GM12878 (cell line): Measurements from ENCODE around the gene CSNK1G1. TPM values are rescaled to one million over a fixed set of nuclear protein-coding genes. Genes with fewer than 3 reads are reported as not detected.

Experiments
- ATAC-seq: fragments of 200-7000 bp; cut with Tn5 transposase; 3 replicates; pipeline ENCODE4 v1.9.1; 2020; ENCODE audit warnings: mild to moderate bottlenecking, moderate library complexity
- BruUV-seq: library from RNA; stranded (reverse); fragments of 400-500 nt; replicated peaks from 2 replicates; lab custom pipeline; 2021; lab: Mats Ljungman, UMichigan
- CTCF ChIA-PET: fragments of 300-600 bp; sonication (Branson Sonifier 250); formaldehyde crosslinking; extraction: SDS; loops from one replicate; lab custom pipeline; 2021; ENCODE audit warnings: inconsistent platforms; lab: Yijun Ruan, JAX
- POLR2A ChIA-PET: fragments of 350-600 bp; formaldehyde crosslinking; extraction: SDS; loops from one replicate; lab custom pipeline; 2021; ENCODE audit warnings: inconsistent platforms; lab: Charles Lee
- RAD21 ChIA-PET: fragments of 300-600 bp; sonication (Branson Sonifier 250); formaldehyde crosslinking; loops from one replicate; lab custom pipeline; 2023; ENCODE audit warnings: antibody characterized with exemption; ENCODE audit not compliant: unreplicated experiment; lab: Charles Lee
- SMC1A ChIA-PET: fragments of 300-600 bp; sonication (Branson Sonifier 250); formaldehyde crosslinking; loops from one replicate; lab custom pipeline; 2023; ENCODE audit not compliant: unreplicated experiment, uncharacterized antibody; lab: Charles Lee
- DNase-seq: peaks from one replicate; pipeline ENCODE4 v3.0.0-alpha.2; 2011; ENCODE audit warnings: low read depth, low spot score
- FAIRE-seq: peaks from 3 replicates; lab custom pipeline; 2011; peaks lifted over from hg19 to GRCh38; lab: Jason Lieb, UNC
- H2AFZ ChIP-seq: 2 replicates; pipeline ENCODE4 v1.6.0; 2011; ENCODE audit warnings: low read depth, low read length, control low read depth; ENCODE audit not compliant: control insufficient read depth
- H3K27ac ChIP-seq: 2 replicates; pipeline ENCODE4 v1.5.1; 2011; ENCODE audit warnings: control low read depth; ENCODE audit not compliant: control insufficient read depth, insufficient read depth
- H3K27me3 ChIP-seq, 2 experiments: replicated peaks in 1 of 2; 2 replicates each; pipeline versions ENCODE4 v1.6.0 to v1.6.1; 2011; ENCODE audit warnings: low read length in 1 of 2; ENCODE audit not compliant: control insufficient read depth in 2 of 2, insufficient read depth in 2 of 2
- H3K36me3 ChIP-seq, 2 experiments: 2 replicates each; pipeline ENCODE4 v1.5.1; 2011; ENCODE audit warnings: low read length in 1 of 2; ENCODE audit not compliant: control insufficient read depth in 2 of 2, insufficient read depth in 2 of 2
- H3K4me1 ChIP-seq: 2 replicates; pipeline ENCODE4 v1.6.1; 2011; ENCODE audit warnings: mild to moderate bottlenecking, low read length, moderate library complexity, mixed read lengths; ENCODE audit not compliant: control insufficient read depth, insufficient read depth
- H3K4me2 ChIP-seq: 2 replicates; pipeline ENCODE4 v1.6.0; 2011; ENCODE audit warnings: control low read depth; ENCODE audit not compliant: control insufficient read depth, insufficient read depth
- H3K4me3 ChIP-seq: fragments of 200-600 bp; sonication (generic); 2 replicates; pipeline ENCODE4 v1.5.1; 2016
- H3K79me2 ChIP-seq: 2 replicates; pipeline ENCODE4 v1.6.0; 2011; ENCODE audit warnings: low read length; ENCODE audit not compliant: control insufficient read depth, insufficient read depth
- H3K9ac ChIP-seq: 2 replicates; pipeline ENCODE4 v1.8.0; 2011; ENCODE audit warnings: low read length, control low read depth, mixed read lengths; ENCODE audit not compliant: control insufficient read depth, insufficient read depth
- H3K9me3 ChIP-seq: replicated peaks from 3 replicates; pipeline ENCODE4 v1.5.1; 2011; ENCODE audit warnings: mild to moderate bottlenecking, low read length; ENCODE audit not compliant: control insufficient read depth, insufficient read depth
- H4K20me1 ChIP-seq: 2 replicates; pipeline ENCODE4 v1.6.0; 2011; ENCODE audit not compliant: control insufficient read depth, insufficient read depth
- BACH1 ChIP-seq: fragments of 450-650 bp; IDR thresholded peaks from 2 replicates; pipeline ENCODE4 v1.6.1; 2017; ENCODE audit warnings: mild to moderate bottlenecking, borderline replicate concordance
- BMI1 ChIP-seq: fragments of 450-650 bp; IDR thresholded peaks from 2 replicates; pipeline ENCODE4 v1.6.1; 2016; ENCODE audit warnings: mild to moderate bottlenecking, moderate library complexity, borderline replicate concordance
- EED ChIP-seq: sonication (generic); IDR thresholded peaks from 2 replicates; pipeline ENCODE4 v1.6.1; 2016; ENCODE audit warnings: antibody characterized with exemption, low read depth
- KLF5 ChIP-seq: fragments of 450-650 bp; IDR thresholded peaks from 2 replicates; pipeline ENCODE4 v1.6.1; 2014; ENCODE audit warnings: mild to moderate bottlenecking; ENCODE audit not compliant: partially characterized antibody
- RELA ChIP-seq: fragments of 450-650 bp; IDR thresholded peaks from 2 replicates; pipeline ENCODE4 v1.8.0; 2014; ENCODE audit warnings: borderline replicate concordance; ENCODE audit not compliant: partially characterized antibody
- TBL1XR1 ChIP-seq: IDR thresholded peaks from 2 replicates; pipeline ENCODE4 v1.6.1; 2012; ENCODE audit warnings: low read depth, low read length, improper control_type of control experiment
- USF1 ChIP-seq: IDR thresholded peaks from 2 replicates; pipeline ENCODE4 v1.6.1; 2011; ENCODE audit warnings: borderline replicate concordance, low read depth, mild to moderate bottlenecking, moderate library complexity, mixed read lengths, low read length; ENCODE audit not compliant: insufficient read depth; ENCODE audit errors: extremely low read length
- WGBS: methylation state at CpG from one replicate; pipeline ENCODE4 v1.1.6; 2016; ENCODE audit warnings: low lambda C conversion rate; ENCODE audit not compliant: insufficient replicate concordance, insufficient coverage; ENCODE audit errors: missing lambda C conversion rate; 5-methylcytosine and 5-hydroxymethylcytosine counted together
- in situ Hi-C: fragments of 300-500 bp; cut with MboI; formaldehyde crosslinking; loops from 9 replicates; pipeline ENCODE4 v1.14.3; 2018; ENCODE audit warnings: mixed read lengths
- intact Hi-C: fragments of 100-400 bp; cut with micrococcal nuclease; formaldehyde crosslinking; loops from one replicate; pipeline ENCODE4 v1.14.2; 2022; ENCODE audit not compliant: unreplicated experiment
- polyA plus RNA-seq, 11 experiments: library from polyadenylated mRNA; depleted of rRNA in 4 of 11; unstranded in 6 of 11; stranded (reverse) in 5 of 11; fragments of >200 nt; fragmentation: Nextera tagmentation in 4 of 11; fragmentation: Illumina TruSeq in 1 of 11; extraction: Ambion mirVana in 4 of 11; extraction: Trizol in 1 of 11; gene quantifications; 1 replicate in 1 of 11; 2 replicates in 10 of 11; pipeline versions ENCODE4 v1.2.1 to v1.2.3, GENCODE V29; 2011 to 2016; ENCODE audit warnings: inconsistent platforms in 2 of 11, missing spikeins in 2 of 11, low read depth in 1 of 11
- total RNA-seq, 4 experiments: library from RNA; depleted of rRNA in 3 of 4; stranded (reverse); fragments of >200 nt in 3 of 4; fragmentation: Illumina TruSeq in 1 of 4; extraction: Trizol in 1 of 4; gene quantifications; 2 replicates each; pipeline versions ENCODE4 v1.2.1 to v1.2.3, GENCODE V29; 2013 to 2021
- TF ChIP-seq, protein P1 (sequence below): fragments of 450-650 bp; IDR thresholded peaks from 2 replicates; pipeline ENCODE4 v1.6.1; 2017; ENCODE audit warnings: mild to moderate bottlenecking, moderate library complexity

The CSNK1G1 gene
- total and polyA plus RNA-seq, 10 of the 15 experiments (the other 5 are each of a cell fraction or from before 2014, with no cell fraction given): 6.1 to 23.4 (median 15.3) TPM

- no peak for ATAC-seq
- Histone ChIP-seq H3K9me3 (no peaks in the 10 kb centered on the region; the same call in 2 of the 3 replicates), H3K36me3 (no peaks in the 10 kb centered on the region), H3K27ac (no peak overlapping the region), H3K9ac (no peak overlapping the region), H3K79me2 (peaks cover 35% of the 10 kb centered on the region), H3K27me3 (no peaks in the 10 kb centered on the region), H3K4me3 (no peak overlapping the region), H3K4me1 (0 out of 2 replicates have a peak, but pooled peaks cover 3% of the 10 kb centered on the region), H4K20me1 (no peaks in the 10 kb centered on the region), H3K4me2 (no peak overlapping the region), H2AFZ (no peak overlapping the region)
- ChIA-PET SMC1A (no interaction called here), CTCF (no interaction called here), RAD21 (interaction anchor here (0.7 kb wide), 1 partner anchor 1256 kb away, joined by 4 read pairs; no protein-coding TSS in a partner anchor), POLR2A (interaction anchor here (0.7 kb wide), 1 partner anchor 202 kb away, joined by 4 read pairs; no protein-coding TSS in a partner anchor)
- no peak for DNase-seq
- TF ChIP-seq BACH1 (no peak), TBL1XR1 (no peak), USF1 (no peak), KLF5 (no peak), BMI1 (no peak), EED (no peak), RELA (no peak)
- TF ChIP-seq, protein P1, sequence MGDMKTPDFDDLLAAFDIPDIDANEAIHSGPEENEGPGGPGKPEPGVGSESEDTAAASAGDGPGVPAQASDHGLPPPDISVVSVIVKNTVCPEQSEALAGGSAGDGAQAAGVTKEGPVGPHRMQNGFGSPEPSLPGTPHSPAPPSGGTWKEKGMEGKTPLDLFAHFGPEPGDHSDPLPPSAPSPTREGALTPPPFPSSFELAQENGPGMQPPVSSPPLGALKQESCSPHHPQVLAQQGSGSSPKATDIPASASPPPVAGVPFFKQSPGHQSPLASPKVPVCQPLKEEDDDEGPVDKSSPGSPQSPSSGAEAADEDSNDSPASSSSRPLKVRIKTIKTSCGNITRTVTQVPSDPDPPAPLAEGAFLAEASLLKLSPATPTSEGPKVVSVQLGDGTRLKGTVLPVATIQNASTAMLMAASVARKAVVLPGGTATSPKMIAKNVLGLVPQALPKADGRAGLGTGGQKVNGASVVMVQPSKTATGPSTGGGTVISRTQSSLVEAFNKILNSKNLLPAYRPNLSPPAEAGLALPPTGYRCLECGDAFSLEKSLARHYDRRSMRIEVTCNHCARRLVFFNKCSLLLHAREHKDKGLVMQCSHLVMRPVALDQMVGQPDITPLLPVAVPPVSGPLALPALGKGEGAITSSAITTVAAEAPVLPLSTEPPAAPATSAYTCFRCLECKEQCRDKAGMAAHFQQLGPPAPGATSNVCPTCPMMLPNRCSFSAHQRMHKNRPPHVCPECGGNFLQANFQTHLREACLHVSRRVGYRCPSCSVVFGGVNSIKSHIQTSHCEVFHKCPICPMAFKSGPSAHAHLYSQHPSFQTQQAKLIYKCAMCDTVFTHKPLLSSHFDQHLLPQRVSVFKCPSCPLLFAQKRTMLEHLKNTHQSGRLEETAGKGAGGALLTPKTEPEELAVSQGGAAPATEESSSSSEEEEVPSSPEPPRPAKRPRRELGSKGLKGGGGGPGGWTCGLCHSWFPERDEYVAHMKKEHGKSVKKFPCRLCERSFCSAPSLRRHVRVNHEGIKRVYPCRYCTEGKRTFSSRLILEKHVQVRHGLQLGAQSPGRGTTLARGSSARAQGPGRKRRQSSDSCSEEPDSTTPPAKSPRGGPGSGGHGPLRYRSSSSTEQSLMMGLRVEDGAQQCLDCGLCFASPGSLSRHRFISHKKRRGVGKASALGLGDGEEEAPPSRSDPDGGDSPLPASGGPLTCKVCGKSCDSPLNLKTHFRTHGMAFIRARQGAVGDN: no peak
- in situ Hi-C loops (no loop called here), intact Hi-C loops (loop anchor here (10.0 kb wide), 2 partner anchors 169 to 289 kb away; partner anchors contain the start of genes CIAO2A and SNX1)
- FAIRE-seq: no peak
- BruUV-seq: no TSS peak
- WGBS: 63% methylated on average over 2 of the region's 2 CpGs
Measured at GRCh38 chr15:64383760-64384159, 27.8 kb upstream of the CSNK1G1 start.
